OCI-LY3 (cell line): Measurements from ENCODE around the gene MTCL1.

Experiments
- EZH2phosphoT487 ChIP-seq: fragments of 200-600 bp; shearing (Covaris generic); IDR thresholded peaks from 2 replicates; pipeline ENCODE4 v1.6.1; 2018; ENCODE audit warnings: antibody characterized with exemption, mixed run types, low read depth
- TF ChIP-seq, protein P1 (sequence below): fragments of 200-600, 300-600 bp; sonication (generic); IDR thresholded peaks from 2 replicates; pipeline ENCODE4 v1.5.1; 2014; ENCODE audit warnings: antibody characterized with exemption, low read length, low read depth

DNA sequence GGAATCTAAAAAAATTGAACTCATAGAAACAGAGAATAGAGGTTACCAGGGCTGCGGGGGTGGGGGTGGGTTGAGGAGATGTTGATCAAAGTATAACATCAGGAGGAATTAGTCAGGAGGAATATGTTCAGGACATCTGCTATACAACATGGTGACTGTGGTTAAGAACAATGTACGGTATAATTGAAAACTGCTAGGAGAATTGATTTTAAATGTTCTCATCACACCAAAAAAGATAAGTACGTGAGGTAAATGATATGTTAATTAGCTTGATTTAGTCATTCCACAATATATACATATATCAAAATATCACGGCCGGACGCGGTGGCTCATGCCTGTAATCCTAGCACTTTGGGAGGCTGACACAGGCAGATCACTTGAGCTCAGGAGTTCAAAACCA, 140.2 kb downstream of the MTCL1 start:
- TF ChIP-seq, protein P1, sequence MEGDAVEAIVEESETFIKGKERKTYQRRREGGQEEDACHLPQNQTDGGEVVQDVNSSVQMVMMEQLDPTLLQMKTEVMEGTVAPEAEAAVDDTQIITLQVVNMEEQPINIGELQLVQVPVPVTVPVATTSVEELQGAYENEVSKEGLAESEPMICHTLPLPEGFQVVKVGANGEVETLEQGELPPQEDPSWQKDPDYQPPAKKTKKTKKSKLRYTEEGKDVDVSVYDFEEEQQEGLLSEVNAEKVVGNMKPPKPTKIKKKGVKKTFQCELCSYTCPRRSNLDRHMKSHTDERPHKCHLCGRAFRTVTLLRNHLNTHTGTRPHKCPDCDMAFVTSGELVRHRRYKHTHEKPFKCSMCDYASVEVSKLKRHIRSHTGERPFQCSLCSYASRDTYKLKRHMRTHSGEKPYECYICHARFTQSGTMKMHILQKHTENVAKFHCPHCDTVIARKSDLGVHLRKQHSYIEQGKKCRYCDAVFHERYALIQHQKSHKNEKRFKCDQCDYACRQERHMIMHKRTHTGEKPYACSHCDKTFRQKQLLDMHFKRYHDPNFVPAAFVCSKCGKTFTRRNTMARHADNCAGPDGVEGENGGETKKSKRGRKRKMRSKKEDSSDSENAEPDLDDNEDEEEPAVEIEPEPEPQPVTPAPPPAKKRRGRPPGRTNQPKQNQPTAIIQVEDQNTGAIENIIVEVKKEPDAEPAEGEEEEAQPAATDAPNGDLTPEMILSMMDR = no peak
- no peak for TF ChIP-seq EZH2phosphoT487
